SK-N-SH (cell line): ENCODE data around the gene DIS3L2. TPM values are rescaled to one million over a fixed set of nuclear protein-coding genes. Genes with fewer than 3 reads are reported as not detected.

Source experiments
- CTCF ChIA-PET: fragments of 300-600, 350-600 bp; formaldehyde crosslinking; extraction: SDS; loops from one replicate; lab custom pipeline; 2021; lab: Yijun Ruan, JAX
- POLR2A ChIA-PET: fragments of 350-600 bp; sonication (Branson Sonifier 250); formaldehyde crosslinking; extraction: SDS; loops from one replicate; lab custom pipeline; 2020; ENCODE audit warnings: antibody characterized with exemption, inconsistent platforms; lab: Yijun Ruan, JAX
- DNase-seq: peaks from one replicate; pipeline ENCODE4 v3.0.0; 2012
- H2AFZ ChIP-seq: fragments of 200-600 bp; sonication (generic); 2 replicates; pipeline ENCODE4 v1.8.1; 2016; ENCODE audit warnings: antibody characterized with exemption, mild to moderate bottlenecking, low read depth
- H3F3A ChIP-seq: fragments of 200-600 bp; sonication (generic); replicated peaks from 2 replicates; pipeline ENCODE3; 2016; ENCODE audit warnings: antibody characterized with exemption, mild to moderate bottlenecking; ENCODE audit not compliant: insufficient read depth
- H3K27ac ChIP-seq, 2 experiments: fragments of 200-500 bp in 1 of 2; fragments of 200-600 bp in 1 of 2; sonication (Bioruptor generic) in 1 of 2; sonication (generic), shearing (Covaris generic) in 1 of 2; 2 replicates each; pipeline versions ENCODE4 v1.5.1 to v1.6.1; 2014 to 2016; ENCODE audit warnings: low read depth in 2 of 2, inconsistent platforms in 1 of 2, low read length in 1 of 2, mild to moderate bottlenecking in 1 of 2, mixed read lengths in 1 of 2
- H3K27me3 ChIP-seq: fragments of 200-600 bp; sonication (generic), shearing (Covaris generic); 2 replicates; pipeline ENCODE4 v1.6.1; 2016; ENCODE audit warnings: mixed run types; ENCODE audit not compliant: insufficient read depth
- H3K36me3 ChIP-seq, 2 experiments: fragments of 200-500 bp in 1 of 2; fragments of 200-600 bp in 1 of 2; sonication (Bioruptor generic) in 1 of 2; sonication (generic) in 1 of 2; replicated peaks in 1 of 2; 2 replicates each; pipeline versions ENCODE3 to v1.5.1; 2014 to 2016; ENCODE audit warnings: low read length in 1 of 2, mild to moderate bottlenecking in 1 of 2; ENCODE audit not compliant: insufficient read depth in 2 of 2, control insufficient read depth in 1 of 2
- H3K4me1 ChIP-seq, 2 experiments: fragments of 200-500 bp in 1 of 2; fragments of 200-600 bp in 1 of 2; sonication (Bioruptor generic) in 1 of 2; sonication (generic), shearing (Covaris generic) in 1 of 2; 2 replicates each; pipeline versions ENCODE4 v1.5.1 to v1.6.1; 2014 to 2016; ENCODE audit warnings: low read depth in 1 of 2, low read length in 1 of 2, mixed run types in 1 of 2; ENCODE audit not compliant: insufficient read depth in 2 of 2, control insufficient read depth in 1 of 2
- H3K4me2 ChIP-seq: fragments of 200-600 bp; sonication (generic), shearing (Covaris generic); 2 replicates; pipeline ENCODE4 v1.6.1; 2017; ENCODE audit warnings: mixed run types
- H3K4me3 ChIP-seq, 2 experiments: fragments of 200-500 bp in 1 of 2; fragments of 200-600 bp in 1 of 2; sonication (Bioruptor generic) in 1 of 2; sonication (generic), shearing (Covaris generic) in 1 of 2; 2 replicates each; pipeline versions ENCODE4 v1.5.1 to v1.8.1; 2014 to 2016; ENCODE audit warnings: low read depth in 2 of 2, inconsistent platforms in 1 of 2, low read length in 1 of 2, mild to moderate bottlenecking in 1 of 2, mixed read lengths in 1 of 2, moderate library complexity in 1 of 2
- H3K79me2 ChIP-seq: fragments of 200-600 bp; sonication (generic); 2 replicates; pipeline ENCODE4 v1.8.1; 2017; ENCODE audit warnings: mild to moderate bottlenecking; ENCODE audit not compliant: insufficient read depth
- H3K9ac ChIP-seq: fragments of 200-600 bp; sonication (generic); 2 replicates; pipeline ENCODE4 v1.6.1; 2017; ENCODE audit warnings: mixed run types
- H3K9me2 ChIP-seq: fragments of 200-600 bp; sonication (generic); 2 replicates; pipeline ENCODE4 v1.6.1; 2017; ENCODE audit warnings: mixed run types
- H3K9me3 ChIP-seq: fragments of 200-600 bp; sonication (generic); 2 replicates; pipeline ENCODE4 v1.6.1; 2017; ENCODE audit warnings: mixed run types, mild to moderate bottlenecking, moderate library complexity
- H4K20me1 ChIP-seq: fragments of 200-600 bp; sonication (generic); 2 replicates; pipeline ENCODE4 v1.6.1; 2017; ENCODE audit warnings: mild to moderate bottlenecking, mixed run types; ENCODE audit not compliant: insufficient read depth
- FOXM1 ChIP-seq: IDR thresholded peaks from 2 replicates; pipeline ENCODE4 v1.4.0; 2012; ENCODE audit warnings: low read depth, mild to moderate bottlenecking
- GABPA ChIP-seq: IDR thresholded peaks from 2 replicates; pipeline ENCODE4 v1.4.0; 2012; ENCODE audit warnings: low read depth, mild to moderate bottlenecking
- GATA2 ChIP-seq: sonication (generic); formaldehyde crosslinking; IDR thresholded peaks from 2 replicates; pipeline ENCODE4 v1.5.0; 2020; ENCODE audit warnings: mild to moderate bottlenecking, missing genetic modification reagents
- IRF3 ChIP-seq: fragments of 150-350 bp; IDR thresholded peaks from 2 replicates; pipeline ENCODE4 v1.6.1; 2016; ENCODE audit warnings: mild to moderate bottlenecking, low read depth, low read length
- JUND ChIP-seq: IDR thresholded peaks from 2 replicates; pipeline ENCODE4 v1.4.0; 2012
- MEF2A ChIP-seq: IDR thresholded peaks from 2 replicates; pipeline ENCODE4 v1.4.0; 2012; ENCODE audit warnings: low read depth, borderline replicate concordance
- PBX3 ChIP-seq: IDR thresholded peaks from 2 replicates; pipeline ENCODE4; 2012
- RCOR1 ChIP-seq: fragments of 150-350 bp; IDR thresholded peaks from 2 replicates; pipeline ENCODE4 v1.6.1; 2017; ENCODE audit warnings: antibody characterized with exemption, low read length
- TCF12 ChIP-seq: IDR thresholded peaks from 2 replicates; pipeline ENCODE4 v1.4.0; 2012
- YY1 ChIP-seq: IDR thresholded peaks from 2 replicates; pipeline ENCODE4 v1.4.0; 2012; ENCODE audit warnings: low read depth, mild to moderate bottlenecking
- WGBS: methylation state at CpG from one replicate; pipeline ENCODE4 v1.1.6; 2017; ENCODE audit warnings: low lambda C conversion rate; 5-methylcytosine and 5-hydroxymethylcytosine counted together
- polyA plus RNA-seq, 3 experiments: library from polyadenylated mRNA; depleted of rRNA; stranded (reverse); fragments of >200 nt; gene quantifications; 2 replicates each; pipeline ENCODE4 v1.2.3, GENCODE V29; 2012

DIS3L2 gene
- polyA plus RNA-seq, 1 of the 3 experiments (the other 2 are of a cell fraction): 17.9 TPM

GRCh38 chr2:232228971-232229894 is 267.7 kb downstream of the DIS3L2 start:
- Histone ChIP-seq H3K79me2 (no peaks in the 10 kb centered on the region), H3K27me3 (no peaks in the 10 kb centered on the region), H3K9me3 (no peaks in the 10 kb centered on the region), H3K4me3 (no peak overlapping the region), H3K36me3 (no peaks in the 10 kb centered on the region), H3K4me2 (no peak overlapping the region), H3F3A (no peaks in the 10 kb centered on the region), H4K20me1 (no peaks in the 10 kb centered on the region), H3K4me1 (peaks cover 0 to 3% of the 10 kb centered on the region in 2 experiments; a peak in 1 of 4 replicates), H3K27ac (no peak overlapping the region), H3K9me2 (no peaks in the 10 kb centered on the region), H2AFZ (no peak overlapping the region), H3K9ac (no peak overlapping the region)
- TF ChIP-seq TCF12 (no peak), RCOR1 (no peak), IRF3 (no peak), GATA2 (CRISPR knock-in tag) (no peak), YY1 (no peak), JUND (no peak), MEF2A (no peak), FOXM1 (no peak)
- ChIA-PET POLR2A (no interaction called here), CTCF (interaction anchor here (1.0 kb wide), 1 partner anchor 304 kb away, joined by 4 read pairs; no protein-coding TSS in a partner anchor)
- 81% methylated on average over 7 of the region's 7 CpGs for WGBS
- DNase-seq: no peak

- ChIA-PET POLR2A (no interaction called here), CTCF (interaction anchor here (1.0 kb wide), 1 partner anchor 304 kb away, joined by 4 read pairs; no protein-coding TSS in a partner anchor)
- no peak overlapping the region for H3K9ac ChIP-seq
- H3K36me3 ChIP-seq: no peaks in the 10 kb centered on the region
- no peaks in the 10 kb centered on the region for H3K27me3 ChIP-seq
- peaks cover 0 to 3% of the 10 kb centered on the region in 2 experiments; a peak in 1 of 4 replicates for H3K4me1 ChIP-seq
- no peaks in the 10 kb centered on the region for H4K20me1 ChIP-seq
- H3K4me2 ChIP-seq: no peak overlapping the region
- no peaks in the 10 kb centered on the region for H3K9me2 ChIP-seq
- no peak overlapping the region for H3K4me3 ChIP-seq
- H3K27ac ChIP-seq: no peak overlapping the region
- H3F3A ChIP-seq: no peaks in the 10 kb centered on the region
- no peak for DNase-seq
- H2AFZ ChIP-seq: no peak overlapping the region
- 89% methylated on average over 3 of the region's 3 CpGs for WGBS
- TF ChIP-seq PBX3: no peak
- no peak for TF ChIP-seq GABPA
- TF ChIP-seq, all 33 proteins: peak for 0
- Histone ChIP-seq H3K79me2 (no peaks in the 10 kb centered on the region), H3K9me3 (no peaks in the 10 kb centered on the region)
Measured at GRCh38 chr2:232229911-232230310, 268.4 kb downstream of the DIS3L2 start.
